Measurements from ENCODE around the gene CCDC33.
A peak's percentile ranks its signal among the peaks of the same experiment; 100 is the strongest.

Gene CCDC33

GRCh38 chr15:74317820-74318375, 81.8 kb downstream of the CCDC33 start:
- DNase-seq = no peak

GRCh38 chr15:74318376-74319137, 82.4 kb downstream of the CCDC33 start:
- DNase-seq = peak in 1 of 2 donors; percentile 17

- DNase-seq = no peak
Observed at GRCh38 chr15:74319138-74319460, 83.0 kb downstream of the CCDC33 start.

GRCh38 chr15:74319596-74320351, 83.6 kb downstream of the CCDC33 start:
- no peak for DNase-seq

GRCh38 chr15:74320352-74321247, 84.5 kb downstream of the CCDC33 start:
- DNase-seq = no peak

- DNase-seq = peak; percentile 55 to 57
Observed at GRCh38 chr15:74322558-74323180, 86.5 kb downstream of the CCDC33 start.

GRCh38 chr15:74324714-74325113, 88.6 kb downstream of the CCDC33 start:
- DNase-seq = no peak

- DNase-seq = no peak
Observed at GRCh38 chr15:74326746-74327145, 90.6 kb downstream of the CCDC33 start.

GRCh38 chr15:74327756-74328155, 91.6 kb downstream of the CCDC33 start:
- DNase-seq = no peak

- DNase-seq = no peak
Observed at GRCh38 chr15:74328331-74329056, 92.4 kb downstream of the CCDC33 start.

GRCh38 chr15:74330861-74331408, 94.8 kb downstream of the CCDC33 start:
- DNase-seq = no peak

GRCh38 chr15:74332011-74332410, 95.9 kb downstream of the CCDC33 start:
- no peak for DNase-seq

- DNase-seq = no peak
Observed at GRCh38 chr15:74332611-74333010, 96.5 kb downstream of the CCDC33 start.

- no peak for DNase-seq
Observed at GRCh38 chr15:74333093-74333492, 97.0 kb downstream of the CCDC33 start.

GRCh38 chr15:74333662-74334061, 97.5 kb downstream of the CCDC33 start:
- no peak for DNase-seq

GRCh38 chr15:74334127-74334526, 98.0 kb downstream of the CCDC33 start:
- DNase-seq = no peak

GRCh38 chr15:74335396-74335795, 99.3 kb downstream of the CCDC33 start:
- DNase-seq = no peak

GRCh38 chr15:74336061-74337005, 100.2 kb downstream of the CCDC33 start:
- no peak for DNase-seq

- no peak for DNase-seq
Observed at GRCh38 chr15:74337146-74337545, 101.0 kb downstream of the CCDC33 start.

GRCh38 chr15:74337607-74338211, 101.6 kb downstream of the CCDC33 start:
- no peak for DNase-seq
